ENCODE results near the gene HES7. TPM values are rescaled to one million over a fixed set of nuclear protein-coding genes. Genes with fewer than 3 reads are reported as not detected.
A peak's percentile ranks its signal among the peaks of the same experiment; 100 is the strongest.

Gene HES7
- total RNA-seq, 1 donor from 2014 or later: under 0.01 TPM

DNA sequence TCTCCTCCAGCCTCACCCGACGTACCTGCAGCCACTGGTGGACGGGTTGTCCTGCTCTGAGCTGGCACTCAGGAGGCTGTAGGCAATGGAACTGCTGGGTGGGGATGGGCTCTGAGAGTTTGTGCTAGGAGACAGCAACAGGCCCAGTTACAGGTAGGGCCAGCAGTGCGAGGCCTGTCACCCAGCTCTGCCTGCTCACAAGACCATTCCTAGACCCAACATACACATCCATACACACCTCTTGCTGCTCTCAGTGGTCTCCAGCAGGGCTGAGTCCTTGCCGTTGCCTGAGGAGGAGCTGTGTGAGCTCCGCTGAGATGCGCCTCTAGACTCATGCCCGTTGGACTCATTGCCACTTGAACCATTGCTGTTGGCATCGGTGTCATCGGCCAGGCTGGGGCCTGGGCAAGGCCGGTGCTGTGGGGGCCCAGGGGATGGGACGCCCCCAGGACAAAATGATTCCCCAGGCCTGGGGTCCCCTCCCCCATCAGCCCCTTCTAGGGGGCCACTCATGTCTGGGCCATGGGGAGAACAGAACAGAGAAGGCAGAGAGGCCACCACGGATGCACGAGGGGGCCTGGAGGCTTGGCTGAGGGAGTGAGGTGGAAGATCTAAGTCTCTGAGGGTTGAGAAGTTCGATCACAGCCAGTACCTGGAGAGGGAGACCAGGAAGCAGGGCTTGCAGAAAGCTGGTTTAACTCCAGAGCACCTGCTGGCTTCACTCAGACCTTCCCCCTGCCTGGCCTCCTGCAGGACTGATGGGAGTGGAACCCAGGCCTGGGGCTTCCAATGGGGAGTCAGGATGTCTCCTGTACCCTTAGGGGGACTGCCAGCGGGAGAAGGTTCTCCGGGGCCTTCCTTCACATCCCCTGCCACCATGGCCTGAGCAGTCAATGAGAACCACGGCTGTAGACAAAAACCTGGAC, 26.6 kb upstream of the HES7 start:
- Histone ChIP-seq H3K9me3 (ENCODE audit: control insufficient read depth in 3 of 3, low read length in 3 of 3) (no peaks in the 10 kb centered on the region), H3K9ac (ENCODE audit: low read depth in 1 of 3, low read length in 3 of 3) (peak overlapping the region; percentile 94 to 100 (median 96)), H3K4me1 (ENCODE audit: control insufficient read depth in 3 of 3, insufficient read depth in 3 of 3, low read length in 3 of 3) (peaks cover 60 to 86% (median 77%) of the 10 kb centered on the region in 3 donors), H3K27ac (ENCODE audit: low read depth, low read length) (peak overlapping the region; percentile 100), H3K4me3 (ENCODE audit: low read length in 3 of 3) (peak overlapping the region; percentile 71 to 94 (median 90)), H3K36me3 (ENCODE audit: control insufficient read depth in 3 of 3, insufficient read depth in 3 of 3, low read length in 3 of 3) (peaks cover 54 to 59% (median 56%) of the 10 kb centered on the region in 3 donors), H3K27me3 (ENCODE audit: control insufficient read depth in 3 of 3, insufficient read depth in 3 of 3, low read length in 3 of 3) (no peaks in the 10 kb centered on the region)

GRCh38 chr17:8149419-8150193, 25.7 kb upstream of the HES7 start:
- Histone ChIP-seq H3K27ac (ENCODE audit: low read depth, low read length) (peak overlapping the region; percentile 100), H3K36me3 (ENCODE audit: control insufficient read depth in 3 of 3, insufficient read depth in 3 of 3, low read length in 3 of 3) (peaks cover 63 to 64% (median 63%) of the 10 kb centered on the region in 3 donors), H3K4me3 (ENCODE audit: low read length in 3 of 3) (peak overlapping the region; percentile 71 to 94 (median 90)), H3K4me1 (ENCODE audit: control insufficient read depth in 3 of 3, insufficient read depth in 3 of 3, low read length in 3 of 3) (peaks cover 52 to 84% (median 69%) of the 10 kb centered on the region in 3 donors), H3K27me3 (ENCODE audit: control insufficient read depth in 3 of 3, insufficient read depth in 3 of 3, low read length in 3 of 3) (no peaks in the 10 kb centered on the region), H3K9ac (ENCODE audit: low read depth in 1 of 3, low read length in 3 of 3) (peak overlapping the region; percentile 11 to 100 (median 94)), H3K9me3 (ENCODE audit: control insufficient read depth in 3 of 3, low read length in 3 of 3) (no peaks in the 10 kb centered on the region)

DNA sequence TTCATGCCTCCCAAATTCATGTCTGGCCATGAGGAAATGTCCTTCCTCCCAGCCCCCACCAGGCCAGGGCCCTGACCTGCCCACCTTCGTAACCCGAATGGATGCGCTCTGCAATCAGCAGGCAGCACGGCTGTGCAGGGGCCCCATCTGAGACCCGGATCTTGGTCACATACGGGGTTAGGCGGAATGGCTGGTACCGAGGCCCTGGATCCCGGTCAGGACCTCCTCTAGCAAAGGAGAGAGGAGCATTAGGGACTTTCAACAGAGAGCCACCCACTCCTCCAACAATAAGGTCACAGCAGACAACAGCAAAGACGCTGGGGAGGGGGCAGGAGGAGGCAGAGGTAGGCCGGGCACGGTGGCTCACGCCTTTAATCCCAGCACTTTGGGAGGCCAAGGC, 24.7 kb upstream of the HES7 start:
- Histone ChIP-seq H3K27me3 (ENCODE audit: control insufficient read depth in 3 of 3, insufficient read depth in 3 of 3, low read length in 3 of 3) (no peaks in the 10 kb centered on the region), H3K4me1 (ENCODE audit: control insufficient read depth in 3 of 3, insufficient read depth in 3 of 3, low read length in 3 of 3) (peaks cover 50 to 90% (median 65%) of the 10 kb centered on the region in 3 donors), H3K4me3 (ENCODE audit: low read length in 3 of 3) (no peak overlapping the region), H3K27ac (ENCODE audit: low read depth, low read length) (peak overlapping the region; percentile 70), H3K36me3 (ENCODE audit: control insufficient read depth in 3 of 3, insufficient read depth in 3 of 3, low read length in 3 of 3) (peaks cover 73 to 75% (median 73%) of the 10 kb centered on the region in 3 donors), H3K9me3 (ENCODE audit: control insufficient read depth in 3 of 3, low read length in 3 of 3) (no peaks in the 10 kb centered on the region), H3K9ac (ENCODE audit: low read depth in 1 of 3, low read length in 3 of 3) (peak overlapping the region in 2 of 3 donors; percentile 40 to 63)

- H3K9ac ChIP-seq (ENCODE audit: low read depth in 1 of 3, low read length in 3 of 3): peak overlapping the region in 2 of 3 donors; percentile 40 to 63
- peaks cover 71 to 77% (median 77%) of the 10 kb centered on the region in 3 donors for H3K36me3 ChIP-seq (ENCODE audit: control insufficient read depth in 3 of 3, insufficient read depth in 3 of 3, low read length in 3 of 3)
- H3K4me3 ChIP-seq (ENCODE audit: low read length in 3 of 3): no peak overlapping the region
- no peaks in the 10 kb centered on the region for H3K9me3 ChIP-seq (ENCODE audit: control insufficient read depth in 3 of 3, low read length in 3 of 3)
- no peaks in the 10 kb centered on the region for H3K27me3 ChIP-seq (ENCODE audit: control insufficient read depth in 3 of 3, insufficient read depth in 3 of 3, low read length in 3 of 3)
- peak overlapping the region; percentile 70 for H3K27ac ChIP-seq (ENCODE audit: low read depth, low read length)
- peaks cover 43 to 84% (median 61%) of the 10 kb centered on the region in 3 donors for H3K4me1 ChIP-seq (ENCODE audit: control insufficient read depth in 3 of 3, insufficient read depth in 3 of 3, low read length in 3 of 3)
Observed at GRCh38 chr17:8147805-8148404, 24.0 kb upstream of the HES7 start.

DNA sequence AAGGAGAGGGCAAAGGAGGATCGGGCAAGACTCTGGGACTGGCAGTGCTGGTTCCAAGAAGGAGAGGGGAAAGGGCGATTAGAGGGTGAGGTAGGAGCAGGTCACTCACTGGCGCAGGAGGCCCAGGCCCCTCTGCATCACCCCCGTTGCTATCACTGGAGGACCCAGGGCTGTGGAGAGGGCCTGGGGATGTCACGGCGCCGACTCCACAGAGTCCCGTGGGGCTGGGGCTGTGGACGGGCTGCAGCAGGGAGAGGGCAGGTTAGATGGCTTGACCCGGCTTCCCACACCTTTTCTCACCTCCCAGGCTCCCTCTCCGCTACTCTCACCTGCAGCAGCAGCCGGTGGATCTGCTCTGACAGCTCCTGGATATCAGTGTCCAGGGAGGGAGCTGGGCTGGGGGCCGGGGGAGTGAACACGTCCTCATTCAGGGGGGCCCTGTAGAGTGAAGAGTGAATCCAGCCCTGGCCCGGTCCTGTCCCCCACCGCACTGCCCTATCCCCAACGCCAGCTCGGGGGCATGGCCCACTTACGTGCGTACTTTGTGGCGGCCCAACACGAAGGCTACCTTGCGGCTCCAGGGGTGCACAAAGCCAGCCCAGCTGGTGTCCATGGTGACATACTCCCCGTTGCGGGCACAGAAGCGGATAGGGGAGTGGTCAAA, 23.4 kb upstream of the HES7 start:
- Histone ChIP-seq H3K36me3 (ENCODE audit: control insufficient read depth in 3 of 3, insufficient read depth in 3 of 3, low read length in 3 of 3) (peaks cover 75 to 84% (median 81%) of the 10 kb centered on the region in 3 donors), H3K9ac (ENCODE audit: low read depth in 1 of 3, low read length in 3 of 3) (peak overlapping the region in 1 of 3 donors; percentile 63), H3K4me1 (ENCODE audit: control insufficient read depth in 3 of 3, insufficient read depth in 3 of 3, low read length in 3 of 3) (peaks cover 38 to 84% (median 62%) of the 10 kb centered on the region in 3 donors), H3K27me3 (ENCODE audit: control insufficient read depth in 3 of 3, insufficient read depth in 3 of 3, low read length in 3 of 3) (no peaks in the 10 kb centered on the region), H3K4me3 (ENCODE audit: low read length in 3 of 3) (no peak overlapping the region), H3K27ac (ENCODE audit: low read depth, low read length) (peak overlapping the region; percentile 70), H3K9me3 (ENCODE audit: control insufficient read depth in 3 of 3, low read length in 3 of 3) (no peaks in the 10 kb centered on the region)

DNA sequence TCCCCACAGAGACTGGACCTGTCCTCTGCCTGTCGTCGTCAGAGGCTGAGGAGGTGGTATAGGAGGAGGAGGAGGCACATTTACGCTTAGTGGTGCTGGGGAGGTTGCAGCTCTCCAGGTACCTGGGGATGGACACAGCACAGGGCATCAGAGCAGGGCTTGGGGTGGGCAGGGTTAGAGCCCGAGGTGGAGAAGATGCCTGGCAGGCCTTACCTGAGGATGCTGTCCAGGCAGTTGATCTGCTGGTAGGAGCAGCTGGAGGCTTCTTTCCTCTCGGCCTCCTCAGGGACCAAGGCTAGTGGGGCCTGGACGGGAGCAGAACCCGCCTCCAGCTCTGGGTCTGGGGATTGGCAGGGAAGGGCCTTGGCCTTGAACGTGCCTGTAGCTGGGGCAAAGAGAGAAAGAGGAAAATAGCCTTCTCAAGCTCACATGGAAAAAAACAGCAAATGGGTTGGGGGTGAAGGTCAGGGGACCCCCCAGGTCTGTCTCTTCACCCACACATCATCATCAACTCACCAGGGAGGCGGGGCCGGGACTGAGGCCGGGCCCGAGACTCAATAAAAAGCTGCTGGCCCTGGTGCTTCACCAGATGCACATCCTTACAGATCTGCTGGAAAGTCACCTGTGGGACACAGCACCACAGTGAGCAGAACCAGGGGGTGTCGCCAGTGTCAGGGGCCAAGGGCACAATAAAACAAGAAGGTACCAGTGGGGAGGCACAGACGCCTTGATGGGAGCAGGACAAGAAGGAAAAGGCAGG, 22.7 kb upstream of the HES7 start:
- Histone ChIP-seq H3K27me3 (ENCODE audit: control insufficient read depth in 3 of 3, insufficient read depth in 3 of 3, low read length in 3 of 3) (no peaks in the 10 kb centered on the region), H3K4me3 (ENCODE audit: low read length in 3 of 3) (no peak overlapping the region), H3K9ac (ENCODE audit: low read depth in 1 of 3, low read length in 3 of 3) (peak overlapping the region in 1 of 3 donors; percentile 60), H3K27ac (ENCODE audit: low read depth, low read length) (peak overlapping the region; percentile 70), H3K36me3 (ENCODE audit: control insufficient read depth in 3 of 3, insufficient read depth in 3 of 3, low read length in 3 of 3) (peaks cover 82 to 89% (median 88%) of the 10 kb centered on the region in 3 donors), H3K9me3 (ENCODE audit: control insufficient read depth in 3 of 3, low read length in 3 of 3) (no peaks in the 10 kb centered on the region), H3K4me1 (ENCODE audit: control insufficient read depth in 3 of 3, insufficient read depth in 3 of 3, low read length in 3 of 3) (peaks cover 34 to 83% (median 69%) of the 10 kb centered on the region in 3 donors)

DNA sequence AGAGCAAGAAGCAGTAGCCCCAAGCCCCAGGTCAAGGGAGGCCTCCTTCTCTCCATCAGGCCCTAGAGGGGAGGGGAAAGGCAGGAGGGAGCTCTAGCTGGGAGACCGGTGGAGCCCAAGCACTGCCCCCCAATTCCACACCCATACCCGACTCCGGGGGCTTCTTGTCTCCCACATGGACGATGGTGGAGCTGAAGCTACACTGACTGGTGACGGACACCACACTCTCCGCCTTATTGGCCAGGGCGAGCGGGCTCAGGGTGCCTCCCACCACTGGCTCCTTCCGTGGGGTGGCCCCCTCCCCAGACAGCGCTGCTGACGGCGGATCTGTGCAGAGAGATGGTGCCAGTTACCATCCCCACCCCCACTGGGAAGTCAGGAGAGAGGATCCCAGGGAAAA, 21.9 kb upstream of the HES7 start:
- H3K9me3 ChIP-seq (ENCODE audit: control insufficient read depth in 3 of 3, low read length in 3 of 3): no peaks in the 10 kb centered on the region
- H3K4me1 ChIP-seq (ENCODE audit: control insufficient read depth in 3 of 3, insufficient read depth in 3 of 3, low read length in 3 of 3): peaks cover 28 to 82% (median 69%) of the 10 kb centered on the region in 3 donors
- H3K36me3 ChIP-seq (ENCODE audit: control insufficient read depth in 3 of 3, insufficient read depth in 3 of 3, low read length in 3 of 3): peaks cover 90 to 96% (median 95%) of the 10 kb centered on the region in 3 donors
- H3K27ac ChIP-seq (ENCODE audit: low read depth, low read length): peak overlapping the region; percentile 70
- no peaks in the 10 kb centered on the region for H3K27me3 ChIP-seq (ENCODE audit: control insufficient read depth in 3 of 3, insufficient read depth in 3 of 3, low read length in 3 of 3)
- peak overlapping the region in 1 of 3 donors; percentile 60 for H3K9ac ChIP-seq (ENCODE audit: low read depth in 1 of 3, low read length in 3 of 3)
- H3K4me3 ChIP-seq (ENCODE audit: low read length in 3 of 3): no peak overlapping the region

DNA sequence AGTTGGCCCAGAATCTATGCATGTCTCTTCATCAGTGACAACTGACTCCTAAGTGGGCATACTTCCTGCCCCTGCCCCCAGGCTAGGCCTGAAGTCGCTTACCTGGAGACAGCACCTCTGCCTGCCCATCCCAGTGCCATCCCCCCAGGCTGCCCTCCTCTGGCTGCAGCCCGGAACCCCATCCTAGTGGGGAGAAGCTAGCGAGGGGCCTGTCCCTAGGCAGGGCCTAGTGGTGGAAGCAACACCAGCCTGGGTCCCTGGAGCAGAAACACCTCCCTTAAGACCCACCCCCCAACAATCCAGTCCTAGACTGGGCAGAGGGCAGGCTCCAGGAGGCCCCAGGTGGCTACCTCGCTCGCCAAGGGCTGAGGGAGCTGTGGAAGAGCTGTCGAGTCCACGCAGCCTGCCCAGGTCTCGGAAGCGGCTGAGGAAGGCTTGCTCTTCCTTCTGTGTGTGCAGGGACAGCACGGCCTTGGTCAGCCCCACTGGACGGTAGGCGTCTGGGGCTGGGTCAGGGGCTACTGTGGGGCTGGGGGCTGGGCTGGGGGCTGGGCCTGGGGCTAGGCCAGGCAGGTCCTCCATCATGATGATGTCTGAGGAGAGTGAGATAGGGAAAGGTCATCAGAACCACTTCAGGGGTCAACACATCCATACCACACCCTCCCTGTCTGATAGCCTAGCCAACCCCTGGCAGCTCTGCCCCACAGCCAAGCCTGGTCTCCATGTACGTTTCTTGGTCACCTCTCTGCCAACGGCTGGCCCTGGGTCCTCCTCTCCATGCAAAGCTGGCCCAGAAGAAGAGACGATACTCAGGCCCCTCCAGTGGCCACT, 20.7 kb upstream of the HES7 start:
- Histone ChIP-seq H3K9me3 (ENCODE audit: control insufficient read depth in 3 of 3, low read length in 3 of 3) (no peaks in the 10 kb centered on the region), H3K27me3 (ENCODE audit: control insufficient read depth in 3 of 3, insufficient read depth in 3 of 3, low read length in 3 of 3) (no peaks in the 10 kb centered on the region), H3K4me1 (ENCODE audit: control insufficient read depth in 3 of 3, insufficient read depth in 3 of 3, low read length in 3 of 3) (peaks cover 20 to 82% (median 67%) of the 10 kb centered on the region in 3 donors), H3K27ac (ENCODE audit: low read depth, low read length) (no peak overlapping the region), H3K36me3 (ENCODE audit: control insufficient read depth in 3 of 3, insufficient read depth in 3 of 3, low read length in 3 of 3) (peaks cover 91 to 99% (median 95%) of the 10 kb centered on the region in 3 donors), H3K4me3 (ENCODE audit: low read length in 3 of 3) (no peak overlapping the region), H3K9ac (ENCODE audit: low read depth in 1 of 3, low read length in 3 of 3) (peak overlapping the region in 1 of 3 donors; percentile 57)
